ENCODE results near the gene APBA2.

- TF ChIP-seq CTCF (IDR thresholded peaks at IDR 0.05) (no peak), POLR2A (IDR thresholded peaks at IDR 0.05) (no peak), EP300 (IDR thresholded peaks at IDR 0.05) (no peak)
Observed at GRCh38 chr15:29113336-29114220, 227.8 kb downstream of the APBA2 start.

Measured in tibial nerve (tissue), 4 donors.